Activated naive CD4-positive, alpha-beta T cell treated with Interleukin-2 at 50 U/mL for 16 hours (primary cell): ENCODE results near the gene CLIP2.

ENCODE experiments used
- DNase-seq: peaks from one replicate; pipeline ENCODE4 v3.0.0-alpha.2; 2020

CLIP2 gene

GRCh38 chr7:74449809-74450397 is 160.7 kb downstream of the CLIP2 start:
- DNase-seq: peak; percentile 69

- DNase-seq: no peak
Observed at GRCh38 chr7:74452748-74453321, 163.6 kb downstream of the CLIP2 start.

- DNase-seq: peak; percentile 54
Observed at GRCh38 chr7:74453322-74454011, 164.3 kb downstream of the CLIP2 start, which contains the start of gene GTF2IRD1. Gene GTF2IRD1 (plus strand): TSS chr7:74453906. CDS start chr7:74508081, 54,175 bp downstream.

- peak; percentile 33 for DNase-seq
Observed at GRCh38 chr7:74454021-74454924, 165.1 kb downstream of the CLIP2 start.

- no peak for DNase-seq
Observed at GRCh38 chr7:74454925-74455288, 165.7 kb downstream of the CLIP2 start.

GRCh38 chr7:74455291-74455804 is 166.1 kb downstream of the CLIP2 start:
- DNase-seq: no peak
